GM12875 (cell line): Measurements from ENCODE around the gene MYO3B.

Source experiments
- H3K4me3 ChIP-seq: one replicate; pipeline ENCODE4 v1.5.1; 2011; ENCODE audit warnings: low read depth, low read length, control low read depth
- CTCF ChIP-seq: IDR thresholded peaks from 2 replicates; pipeline ENCODE4 v1.5.1; 2011; ENCODE audit warnings: low read depth, mild to moderate bottlenecking, control low read depth, inconsistent platforms, low read length, moderate library complexity, borderline replicate concordance; ENCODE audit not compliant: insufficient read depth

Gene MYO3B

GRCh38 chr2:170643346-170643745 is 465.4 kb downstream of the MYO3B start:
- no peak overlapping the region for H3K4me3 ChIP-seq
- TF ChIP-seq CTCF, result no peak

- no peak overlapping the region for H3K4me3 ChIP-seq
- TF ChIP-seq CTCF, result no peak
Observed at GRCh38 chr2:170647741-170648436, 469.9 kb downstream of the MYO3B start.

GRCh38 chr2:170651624-170652325 is 473.8 kb downstream of the MYO3B start:
- no peak overlapping the region for H3K4me3 ChIP-seq
- no peak for TF ChIP-seq CTCF

- no peak overlapping the region for H3K4me3 ChIP-seq
- no peak for TF ChIP-seq CTCF
Observed at GRCh38 chr2:170652637-170653417, 474.9 kb downstream of the MYO3B start.

- no peak overlapping the region for H3K4me3 ChIP-seq
- TF ChIP-seq CTCF, result no peak
Observed at GRCh38 chr2:170656669-170657068, 478.7 kb downstream of the MYO3B start.

GRCh38 chr2:170660409-170660808 is 482.5 kb downstream of the MYO3B start:
- no peak overlapping the region for H3K4me3 ChIP-seq
- TF ChIP-seq CTCF, result no peak
